ENCODE results near the gene PRSS33. TPM values are rescaled to one million over a fixed set of nuclear protein-coding genes. Genes with fewer than 3 reads are reported as not detected.

PRSS33 gene
- total and polyA plus RNA-seq, 2 donors: 0.05 to 0.37 TPM

DNA sequence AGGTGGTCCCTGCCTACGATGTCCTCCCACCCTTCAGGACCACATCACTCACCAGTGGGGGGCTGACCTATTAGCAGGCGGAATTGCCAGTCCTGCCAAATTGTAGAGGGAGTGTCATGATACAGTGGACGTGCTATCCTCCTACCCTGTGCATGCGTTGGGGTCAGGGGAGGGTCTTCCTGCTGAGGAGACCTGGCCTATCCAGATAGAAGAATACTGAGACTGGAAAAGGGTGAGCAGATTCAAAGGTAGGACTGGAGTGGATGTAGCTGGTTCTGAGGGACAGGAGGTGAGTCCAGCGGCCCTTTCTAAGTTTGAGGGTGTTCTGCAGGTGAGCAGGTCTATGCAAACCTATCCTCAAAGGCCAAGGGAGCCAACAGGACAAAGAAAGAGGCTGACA lies 18.9 kb upstream of the PRSS33 start:
- Histone ChIP-seq H3K27me3 (ENCODE audit: control insufficient read depth in 2 of 2, insufficient read depth in 1 of 2, low read length in 1 of 2) (peaks cover 0 to 3% of the 10 kb centered on the region in 2 donors), H3K4me1 (ENCODE audit: control insufficient read depth in 2 of 2, insufficient read depth in 2 of 2, low read length in 2 of 2) (no peaks in the 10 kb centered on the region), H3K36me3 (ENCODE audit: control insufficient read depth in 2 of 2, insufficient read depth in 2 of 2, low read length in 1 of 2) (no peaks in the 10 kb centered on the region), H3K9me3 (ENCODE audit: control insufficient read depth in 2 of 2, insufficient read depth in 1 of 2, low read length in 1 of 2) (peaks cover 0 to 20% of the 10 kb centered on the region in 2 donors), H3K27ac (ENCODE audit: low read depth in 1 of 2, low read length in 1 of 2) (no peak overlapping the region), H3K4me3 (ENCODE audit: low read length in 2 of 2) (no peak overlapping the region)
- DNase-seq (ENCODE audit: low read depth in 6 of 9, low spot score in 9 of 9): no peak
- WGBS: 90% methylated on average over 5 of the region's 5 CpGs

DNA sequence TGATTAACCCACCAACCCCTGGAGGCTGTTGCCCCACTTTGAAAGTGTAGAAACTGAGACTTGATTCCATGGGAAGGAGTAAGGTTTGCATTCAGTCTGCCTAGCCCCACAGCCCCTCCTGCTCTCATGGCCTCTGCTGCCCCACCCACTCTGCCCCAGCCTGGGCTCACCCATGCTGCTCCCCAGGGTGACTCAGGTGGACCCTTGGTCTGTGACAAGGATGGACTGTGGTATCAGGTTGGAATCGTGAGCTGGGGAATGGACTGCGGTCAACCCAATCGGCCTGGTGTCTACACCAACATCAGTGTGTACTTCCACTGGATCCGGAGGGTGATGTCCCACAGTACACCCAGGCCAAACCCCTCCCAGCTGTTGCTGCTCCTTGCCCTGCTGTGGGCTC lies 17.4 kb upstream of the PRSS33 start:
- Histone ChIP-seq H3K4me3 (ENCODE audit: low read length in 2 of 2) (no peak overlapping the region), H3K9me3 (ENCODE audit: control insufficient read depth in 2 of 2, insufficient read depth in 1 of 2, low read length in 1 of 2) (peaks cover 0 to 20% of the 10 kb centered on the region in 2 donors), H3K27me3 (ENCODE audit: control insufficient read depth in 2 of 2, insufficient read depth in 1 of 2, low read length in 1 of 2) (no peaks in the 10 kb centered on the region), H3K4me1 (ENCODE audit: control insufficient read depth in 2 of 2, insufficient read depth in 2 of 2, low read length in 2 of 2) (no peaks in the 10 kb centered on the region), H3K36me3 (ENCODE audit: control insufficient read depth in 2 of 2, insufficient read depth in 2 of 2, low read length in 1 of 2) (no peaks in the 10 kb centered on the region), H3K27ac (ENCODE audit: low read depth in 1 of 2, low read length in 1 of 2) (no peak overlapping the region)
- WGBS: 89% methylated on average over 4 of the region's 4 CpGs
- no peak for DNase-seq (ENCODE audit: low read depth in 6 of 9, low spot score in 9 of 9)

DNA sequence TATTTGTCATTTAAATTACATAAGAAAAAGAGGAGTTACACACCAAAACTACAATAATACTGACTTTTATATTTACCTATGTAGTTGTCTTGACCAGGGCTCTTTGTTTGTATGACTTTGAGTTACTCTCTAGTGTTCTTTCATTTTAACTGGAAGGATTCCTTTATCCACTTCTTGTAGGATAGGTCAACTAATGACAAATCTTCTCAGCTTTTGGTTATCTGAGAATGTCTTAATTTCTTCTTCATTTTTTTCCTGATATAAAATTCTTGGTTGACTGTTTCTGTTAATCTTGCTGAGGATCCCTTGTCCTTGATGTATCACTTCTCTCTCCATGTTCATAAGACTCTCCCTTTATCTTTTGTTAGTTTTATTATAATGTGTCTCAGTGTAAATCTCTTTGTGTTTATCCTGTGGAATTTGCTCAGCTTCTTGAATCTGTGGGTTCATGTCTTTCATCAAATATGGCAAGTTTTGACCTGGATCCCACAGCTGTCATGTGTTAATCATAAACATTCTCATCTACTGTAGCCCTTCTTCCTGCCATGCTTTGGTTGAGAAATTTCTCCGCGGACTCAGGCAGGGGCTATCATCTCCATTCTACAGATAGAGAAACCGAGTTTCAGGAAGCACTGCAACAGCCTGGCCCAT lies 16.3 kb upstream of the PRSS33 start:
- Histone ChIP-seq H3K9me3 (ENCODE audit: control insufficient read depth in 2 of 2, insufficient read depth in 1 of 2, low read length in 1 of 2) (peaks cover 0 to 20% of the 10 kb centered on the region in 2 donors), H3K27me3 (ENCODE audit: control insufficient read depth in 2 of 2, insufficient read depth in 1 of 2, low read length in 1 of 2) (peaks cover 0 to 2% of the 10 kb centered on the region in 2 donors), H3K27ac (ENCODE audit: low read depth in 1 of 2, low read length in 1 of 2) (no peak overlapping the region), H3K4me3 (ENCODE audit: low read length in 2 of 2) (no peak overlapping the region), H3K4me1 (ENCODE audit: control insufficient read depth in 2 of 2, insufficient read depth in 2 of 2, low read length in 2 of 2) (no peaks in the 10 kb centered on the region), H3K36me3 (ENCODE audit: control insufficient read depth in 2 of 2, insufficient read depth in 2 of 2, low read length in 1 of 2) (no peaks in the 10 kb centered on the region)
- DNase-seq (ENCODE audit: low read depth in 6 of 9, low spot score in 9 of 9): no peak
- WGBS: 86% methylated on average over 3 of the region's 3 CpGs

DNA sequence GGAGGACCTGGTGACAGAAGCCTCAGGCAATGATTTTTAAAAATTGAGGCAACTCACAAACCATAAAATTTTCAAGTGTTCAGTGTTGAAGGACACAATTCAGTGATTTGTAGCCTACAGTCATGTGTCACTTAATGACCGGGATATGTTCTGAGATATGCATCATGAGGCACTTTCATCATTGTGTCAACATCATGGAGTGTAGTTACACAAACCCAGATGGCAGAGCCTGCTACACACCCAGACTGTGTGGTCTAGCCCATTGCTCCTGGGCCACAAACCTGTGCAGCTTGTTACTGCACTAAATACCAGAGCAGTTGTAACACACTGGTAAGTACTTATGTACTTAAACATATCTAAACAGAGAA lies 12.5 kb upstream of the PRSS33 start:
- WGBS: 94% methylated on average over 1 of the region's 1 CpG
- no peaks in the 10 kb centered on the region for H3K36me3 ChIP-seq (ENCODE audit: control insufficient read depth in 2 of 2, insufficient read depth in 2 of 2, low read length in 1 of 2)
- H3K4me1 ChIP-seq (ENCODE audit: control insufficient read depth in 2 of 2, insufficient read depth in 2 of 2, low read length in 2 of 2): no peaks in the 10 kb centered on the region
- no peak overlapping the region for H3K4me3 ChIP-seq (ENCODE audit: low read length in 2 of 2)
- H3K9me3 ChIP-seq (ENCODE audit: control insufficient read depth in 2 of 2, insufficient read depth in 1 of 2, low read length in 1 of 2): peaks cover 0 to 10% of the 10 kb centered on the region in 2 donors
- H3K27me3 ChIP-seq (ENCODE audit: control insufficient read depth in 2 of 2, insufficient read depth in 1 of 2, low read length in 1 of 2): peaks cover 0 to 11% of the 10 kb centered on the region in 2 donors
- no peak overlapping the region for H3K27ac ChIP-seq (ENCODE audit: low read depth in 1 of 2, low read length in 1 of 2)
- DNase-seq (ENCODE audit: low read depth in 6 of 9, low spot score in 9 of 9): no peak

DNA sequence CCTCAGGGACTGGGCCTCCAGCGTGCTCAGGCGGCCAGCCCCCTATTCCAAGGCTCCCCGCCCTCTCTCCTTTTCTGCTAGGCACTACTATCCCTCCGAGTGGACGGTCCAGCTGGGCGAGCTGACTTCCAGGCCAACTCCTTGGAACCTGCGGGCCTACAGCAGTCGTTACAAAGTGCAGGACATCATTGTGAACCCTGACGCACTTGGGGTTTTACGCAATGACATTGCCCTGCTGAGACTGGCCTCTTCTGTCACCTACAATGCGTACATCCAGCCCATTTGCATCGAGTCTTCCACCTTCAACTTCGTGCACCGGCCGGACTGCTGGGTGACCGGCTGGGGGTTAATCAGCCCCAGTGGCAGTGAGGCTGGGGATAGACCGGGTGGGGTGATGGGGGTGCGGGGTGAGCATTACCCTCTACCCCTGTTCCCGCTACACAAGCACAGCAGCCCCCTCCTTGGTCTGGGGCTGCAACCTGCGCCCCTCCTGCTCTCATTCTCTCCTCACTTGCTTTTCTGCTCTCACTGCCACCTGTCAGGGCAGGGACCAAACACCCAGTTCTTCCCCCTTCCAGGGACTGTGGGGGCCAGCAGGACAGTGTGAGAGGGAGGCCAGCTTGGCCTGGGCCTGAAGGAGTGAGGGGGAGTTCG lies 12.0 kb upstream of the PRSS33 start:
- Histone ChIP-seq H3K4me1 (ENCODE audit: control insufficient read depth in 2 of 2, insufficient read depth in 2 of 2, low read length in 2 of 2) (no peaks in the 10 kb centered on the region), H3K9me3 (ENCODE audit: control insufficient read depth in 2 of 2, insufficient read depth in 1 of 2, low read length in 1 of 2) (peaks cover 0 to 5% of the 10 kb centered on the region in 2 donors), H3K36me3 (ENCODE audit: control insufficient read depth in 2 of 2, insufficient read depth in 2 of 2, low read length in 1 of 2) (no peaks in the 10 kb centered on the region), H3K4me3 (ENCODE audit: low read length in 2 of 2) (no peak overlapping the region), H3K27ac (ENCODE audit: low read depth in 1 of 2, low read length in 1 of 2) (no peak overlapping the region), H3K27me3 (ENCODE audit: control insufficient read depth in 2 of 2, insufficient read depth in 1 of 2, low read length in 1 of 2) (peaks cover 0 to 11% of the 10 kb centered on the region in 2 donors)
- 95% methylated on average over 21 of the region's 21 CpGs for WGBS
- DNase-seq (ENCODE audit: low read depth in 6 of 9, low spot score in 9 of 9): no peak

DNA sequence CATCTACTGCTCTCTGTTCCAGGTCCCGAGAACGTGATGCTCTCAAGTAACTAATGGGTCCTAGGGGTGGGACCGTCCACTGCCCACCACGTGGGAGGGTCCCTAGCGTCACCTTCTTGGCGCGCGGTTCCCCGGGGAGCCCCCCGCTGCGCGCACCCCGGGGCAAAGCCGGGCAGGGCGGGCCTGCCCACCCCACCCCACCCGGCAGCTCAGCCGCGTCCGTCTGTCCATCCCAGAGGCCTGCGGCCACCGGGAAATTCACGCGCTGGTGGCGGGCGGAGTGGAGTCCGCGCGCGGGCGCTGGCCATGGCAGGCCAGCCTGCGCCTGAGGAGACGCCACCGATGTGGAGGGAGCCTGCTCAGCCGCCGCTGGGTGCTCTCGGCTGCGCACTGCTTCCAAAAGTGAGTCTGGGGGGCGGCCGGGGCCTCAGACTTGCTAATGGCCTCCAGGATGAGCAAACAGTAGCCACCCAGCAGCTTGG lies 11.4 kb upstream of the PRSS33 start:
- DNase-seq (ENCODE audit: low read depth in 6 of 9, low spot score in 9 of 9): no peak
- WGBS: 94% methylated on average over 39 of the region's 39 CpGs
- H3K27ac ChIP-seq (ENCODE audit: low read depth in 1 of 2, low read length in 1 of 2): no peak overlapping the region
- H3K36me3 ChIP-seq (ENCODE audit: control insufficient read depth in 2 of 2, insufficient read depth in 2 of 2, low read length in 1 of 2): no peaks in the 10 kb centered on the region
- H3K4me3 ChIP-seq (ENCODE audit: low read length in 2 of 2): no peak overlapping the region
- no peaks in the 10 kb centered on the region for H3K4me1 ChIP-seq (ENCODE audit: control insufficient read depth in 2 of 2, insufficient read depth in 2 of 2, low read length in 2 of 2)
- no peaks in the 10 kb centered on the region for H3K9me3 ChIP-seq (ENCODE audit: control insufficient read depth in 2 of 2, insufficient read depth in 1 of 2, low read length in 1 of 2)
- peaks cover 0 to 11% of the 10 kb centered on the region in 2 donors for H3K27me3 ChIP-seq (ENCODE audit: control insufficient read depth in 2 of 2, insufficient read depth in 1 of 2, low read length in 1 of 2)

DNA sequence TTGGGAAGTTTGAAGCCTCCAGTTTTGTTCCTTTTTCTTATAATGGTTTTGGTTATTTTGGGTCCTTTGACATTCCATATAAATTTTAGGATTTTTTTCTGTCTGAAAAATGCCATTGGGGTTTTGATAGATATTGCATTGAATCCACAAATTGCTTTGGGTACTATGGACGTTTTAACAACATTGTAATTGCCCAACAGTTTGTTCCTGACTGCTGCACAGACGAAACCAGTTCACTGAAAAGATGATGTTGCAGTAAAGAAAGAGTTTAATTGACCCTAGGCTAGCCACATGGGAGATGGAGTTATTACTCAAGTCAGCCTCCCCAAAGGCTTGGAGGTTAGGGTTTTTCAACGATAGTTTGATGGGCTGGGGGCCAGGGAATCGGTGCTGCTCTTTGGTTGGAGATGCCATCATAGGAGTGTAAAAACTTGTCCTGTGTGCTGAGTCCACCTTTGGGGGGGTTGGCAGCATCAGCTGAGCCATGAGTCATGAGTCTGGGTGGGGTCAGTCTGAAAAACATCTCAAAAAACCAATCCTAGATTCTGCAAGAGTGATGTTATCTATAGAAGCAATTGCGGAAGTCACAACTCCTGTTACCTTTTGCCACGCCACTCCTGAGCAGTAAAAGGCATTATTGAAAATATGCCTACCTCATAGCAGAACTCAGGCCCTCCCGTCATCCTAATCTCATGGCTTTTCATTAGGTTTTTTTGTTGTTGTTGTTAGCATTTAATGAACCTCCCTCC lies 8.2 kb upstream of the PRSS33 start:
- no peak overlapping the region for H3K4me3 ChIP-seq (ENCODE audit: low read length in 2 of 2)
- no peak for DNase-seq (ENCODE audit: low read depth in 6 of 9, low spot score in 9 of 9)
- no peaks in the 10 kb centered on the region for H3K9me3 ChIP-seq (ENCODE audit: control insufficient read depth in 2 of 2, insufficient read depth in 1 of 2, low read length in 1 of 2)
- no peaks in the 10 kb centered on the region for H3K36me3 ChIP-seq (ENCODE audit: control insufficient read depth in 2 of 2, insufficient read depth in 2 of 2, low read length in 1 of 2)
- H3K27ac ChIP-seq (ENCODE audit: low read depth in 1 of 2, low read length in 1 of 2): no peak overlapping the region
- H3K4me1 ChIP-seq (ENCODE audit: control insufficient read depth in 2 of 2, insufficient read depth in 2 of 2, low read length in 2 of 2): no peaks in the 10 kb centered on the region
- peaks cover 0 to 20% of the 10 kb centered on the region in 2 donors for H3K27me3 ChIP-seq (ENCODE audit: control insufficient read depth in 2 of 2, insufficient read depth in 1 of 2, low read length in 1 of 2)
- WGBS: 93% methylated on average over 7 of the region's 7 CpGs

DNA sequence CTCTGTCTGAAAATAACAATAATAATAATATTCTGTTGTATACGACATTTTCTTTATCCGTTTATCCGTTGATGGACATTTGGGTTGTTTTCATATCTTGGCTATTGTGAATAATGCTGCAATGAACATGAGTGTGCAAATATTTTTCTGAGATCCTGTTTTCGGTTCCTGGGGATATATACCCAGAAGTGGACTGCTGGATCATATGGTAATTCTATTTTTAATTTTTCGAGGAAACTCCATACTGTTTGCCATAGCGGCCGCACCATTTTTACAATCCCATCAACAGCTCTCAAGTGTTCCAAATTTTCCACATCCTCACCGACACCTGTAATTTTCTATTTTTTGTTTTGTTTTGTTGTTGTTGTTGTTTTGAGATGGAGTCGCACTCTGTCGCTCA lies 5.6 kb upstream of the PRSS33 start:
- DNase-seq (ENCODE audit: low read depth in 6 of 9, low spot score in 9 of 9): no peak
- Histone ChIP-seq H3K27ac (ENCODE audit: low read depth in 1 of 2, low read length in 1 of 2) (no peak overlapping the region), H3K4me1 (ENCODE audit: control insufficient read depth in 2 of 2, insufficient read depth in 2 of 2, low read length in 2 of 2) (no peaks in the 10 kb centered on the region), H3K9me3 (ENCODE audit: control insufficient read depth in 2 of 2, insufficient read depth in 1 of 2, low read length in 1 of 2) (no peaks in the 10 kb centered on the region), H3K27me3 (ENCODE audit: control insufficient read depth in 2 of 2, insufficient read depth in 1 of 2, low read length in 1 of 2) (peaks cover under 1 to 36% of the 10 kb centered on the region in 2 donors), H3K4me3 (ENCODE audit: low read length in 2 of 2) (no peak overlapping the region), H3K36me3 (ENCODE audit: control insufficient read depth in 2 of 2, insufficient read depth in 2 of 2, low read length in 1 of 2) (no peaks in the 10 kb centered on the region)
- WGBS: 96% methylated on average over 10 of the region's 10 CpGs

DNA sequence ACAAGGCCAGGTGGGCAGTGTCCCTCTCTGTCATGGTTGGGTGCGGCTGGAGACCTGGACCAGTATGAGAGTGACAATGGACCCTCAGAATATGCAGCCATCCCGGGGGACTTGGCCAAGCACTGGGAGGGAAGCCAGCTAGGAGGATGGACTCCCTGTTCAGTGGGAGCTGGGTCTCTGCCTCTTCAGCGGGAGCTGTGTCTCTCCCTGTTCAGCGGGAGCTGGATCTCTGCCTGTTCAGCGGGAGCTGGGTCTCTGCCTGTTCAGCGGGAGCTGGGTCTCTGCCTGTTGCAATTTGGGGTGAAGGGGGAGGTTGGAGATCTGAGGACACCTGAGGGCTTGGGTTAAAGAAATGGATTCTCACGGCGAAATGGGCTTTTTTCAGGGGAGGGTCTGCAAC lies 3.8 kb upstream of the PRSS33 start:
- no peak overlapping the region for H3K27ac ChIP-seq (ENCODE audit: low read depth in 1 of 2, low read length in 1 of 2)
- H3K4me3 ChIP-seq (ENCODE audit: low read length in 2 of 2): no peak overlapping the region
- no peaks in the 10 kb centered on the region for H3K36me3 ChIP-seq (ENCODE audit: control insufficient read depth in 2 of 2, insufficient read depth in 2 of 2, low read length in 1 of 2)
- no peak for DNase-seq (ENCODE audit: low read depth in 6 of 9, low spot score in 9 of 9)
- no peaks in the 10 kb centered on the region for H3K9me3 ChIP-seq (ENCODE audit: control insufficient read depth in 2 of 2, insufficient read depth in 1 of 2, low read length in 1 of 2)
- 87% methylated on average over 8 of the region's 8 CpGs for WGBS
- H3K27me3 ChIP-seq (ENCODE audit: control insufficient read depth in 2 of 2, insufficient read depth in 1 of 2, low read length in 1 of 2): peaks cover 6 to 45% of the 10 kb centered on the region in 2 donors
- no peaks in the 10 kb centered on the region for H3K4me1 ChIP-seq (ENCODE audit: control insufficient read depth in 2 of 2, insufficient read depth in 2 of 2, low read length in 2 of 2)

Measured in thymus (tissue), 11 donors.